GM23338 (cell line): ENCODE results near the gene CRYM.

Experiments used
- POLR2AphosphoS5 ChIP-seq: IDR thresholded peaks from 2 replicates; pipeline ENCODE4 v1.6.1; 2016; ENCODE audit warnings: antibody characterized with exemption, low read depth
- TF ChIP-seq, protein P1 (sequence below), 2 experiments: fragments of 200-600 bp in 1 of 2; sonication (generic) in 1 of 2; conservative IDR thresholded peaks; 2 replicates each; pipeline versions ENCODE4 v1.5.1 to v1.6.1; 2016 to 2017; ENCODE audit warnings: antibody characterized with exemption in 2 of 2, low read depth in 2 of 2, mild to moderate bottlenecking in 2 of 2, moderate library complexity in 1 of 2
- TF ChIP-seq, protein P2 (sequence below): IDR thresholded peaks from one replicate; pipeline ENCODE4 v1.6.1; 2018; ENCODE audit warnings: antibody characterized with exemption; ENCODE audit not compliant: unreplicated experiment

DNA sequence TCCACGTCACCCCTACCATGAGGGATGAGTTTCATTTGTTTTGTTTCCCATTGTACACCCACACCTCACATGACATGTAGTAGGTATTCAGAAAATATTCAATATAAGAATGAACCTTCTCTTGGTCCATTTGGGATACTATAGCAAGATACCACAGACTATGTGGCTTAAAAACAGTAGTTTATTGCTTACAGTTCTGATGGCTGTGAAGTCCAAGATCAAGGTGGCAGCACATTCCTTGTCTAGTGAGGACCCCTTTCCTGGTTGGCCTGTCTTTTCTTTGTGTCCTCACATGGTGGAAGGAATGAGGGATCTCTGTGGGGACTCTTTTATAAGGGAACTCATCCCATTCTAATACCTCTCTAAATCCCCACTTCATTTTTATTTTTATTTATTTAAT, 36.2 kb upstream of the CRYM start:
- TF ChIP-seq, protein P1, sequence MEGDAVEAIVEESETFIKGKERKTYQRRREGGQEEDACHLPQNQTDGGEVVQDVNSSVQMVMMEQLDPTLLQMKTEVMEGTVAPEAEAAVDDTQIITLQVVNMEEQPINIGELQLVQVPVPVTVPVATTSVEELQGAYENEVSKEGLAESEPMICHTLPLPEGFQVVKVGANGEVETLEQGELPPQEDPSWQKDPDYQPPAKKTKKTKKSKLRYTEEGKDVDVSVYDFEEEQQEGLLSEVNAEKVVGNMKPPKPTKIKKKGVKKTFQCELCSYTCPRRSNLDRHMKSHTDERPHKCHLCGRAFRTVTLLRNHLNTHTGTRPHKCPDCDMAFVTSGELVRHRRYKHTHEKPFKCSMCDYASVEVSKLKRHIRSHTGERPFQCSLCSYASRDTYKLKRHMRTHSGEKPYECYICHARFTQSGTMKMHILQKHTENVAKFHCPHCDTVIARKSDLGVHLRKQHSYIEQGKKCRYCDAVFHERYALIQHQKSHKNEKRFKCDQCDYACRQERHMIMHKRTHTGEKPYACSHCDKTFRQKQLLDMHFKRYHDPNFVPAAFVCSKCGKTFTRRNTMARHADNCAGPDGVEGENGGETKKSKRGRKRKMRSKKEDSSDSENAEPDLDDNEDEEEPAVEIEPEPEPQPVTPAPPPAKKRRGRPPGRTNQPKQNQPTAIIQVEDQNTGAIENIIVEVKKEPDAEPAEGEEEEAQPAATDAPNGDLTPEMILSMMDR (conservative IDR thresholded peaks at IDR 0.05; ENCODE audit: low read depth in 2 of 2): no peak
- TF ChIP-seq POLR2AphosphoS5: no peak
- TF ChIP-seq, protein P2, sequence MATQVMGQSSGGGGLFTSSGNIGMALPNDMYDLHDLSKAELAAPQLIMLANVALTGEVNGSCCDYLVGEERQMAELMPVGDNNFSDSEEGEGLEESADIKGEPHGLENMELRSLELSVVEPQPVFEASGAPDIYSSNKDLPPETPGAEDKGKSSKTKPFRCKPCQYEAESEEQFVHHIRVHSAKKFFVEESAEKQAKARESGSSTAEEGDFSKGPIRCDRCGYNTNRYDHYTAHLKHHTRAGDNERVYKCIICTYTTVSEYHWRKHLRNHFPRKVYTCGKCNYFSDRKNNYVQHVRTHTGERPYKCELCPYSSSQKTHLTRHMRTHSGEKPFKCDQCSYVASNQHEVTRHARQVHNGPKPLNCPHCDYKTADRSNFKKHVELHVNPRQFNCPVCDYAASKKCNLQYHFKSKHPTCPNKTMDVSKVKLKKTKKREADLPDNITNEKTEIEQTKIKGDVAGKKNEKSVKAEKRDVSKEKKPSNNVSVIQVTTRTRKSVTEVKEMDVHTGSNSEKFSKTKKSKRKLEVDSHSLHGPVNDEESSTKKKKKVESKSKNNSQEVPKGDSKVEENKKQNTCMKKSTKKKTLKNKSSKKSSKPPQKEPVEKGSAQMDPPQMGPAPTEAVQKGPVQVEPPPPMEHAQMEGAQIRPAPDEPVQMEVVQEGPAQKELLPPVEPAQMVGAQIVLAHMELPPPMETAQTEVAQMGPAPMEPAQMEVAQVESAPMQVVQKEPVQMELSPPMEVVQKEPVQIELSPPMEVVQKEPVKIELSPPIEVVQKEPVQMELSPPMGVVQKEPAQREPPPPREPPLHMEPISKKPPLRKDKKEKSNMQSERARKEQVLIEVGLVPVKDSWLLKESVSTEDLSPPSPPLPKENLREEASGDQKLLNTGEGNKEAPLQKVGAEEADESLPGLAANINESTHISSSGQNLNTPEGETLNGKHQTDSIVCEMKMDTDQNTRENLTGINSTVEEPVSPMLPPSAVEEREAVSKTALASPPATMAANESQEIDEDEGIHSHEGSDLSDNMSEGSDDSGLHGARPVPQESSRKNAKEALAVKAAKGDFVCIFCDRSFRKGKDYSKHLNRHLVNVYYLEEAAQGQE: no peak
